Chondrocyte (in vitro differentiated cells): Measurements from ENCODE around the gene MUC3A. TPM values are rescaled to one million over a fixed set of nuclear protein-coding genes. Genes with fewer than 3 reads are reported as not detected.

Experiments used
- DNase-seq: peaks from one replicate; pipeline ENCODE4 v3.0.0; 2021; ENCODE audit warnings: mixed read lengths, low spot score
- H3K27ac Mint-ChIP-seq: one replicate; pipeline ENCODE4 v1.8.0; 2021; ENCODE audit warnings: mild to moderate bottlenecking, moderate library complexity, mixed read lengths; ENCODE audit not compliant: unreplicated experiment
- H3K27me3 Mint-ChIP-seq: 2 replicates; pipeline ENCODE4 v1.8.0; 2021; ENCODE audit warnings: low read depth, mixed read lengths
- H3K36me3 Mint-ChIP-seq: 2 replicates; pipeline ENCODE4 v1.8.0; 2021; ENCODE audit warnings: low read depth, mixed read lengths
- H3K4me1 Mint-ChIP-seq: 2 replicates; pipeline ENCODE4 v1.8.0; 2021; ENCODE audit warnings: low read depth, mild to moderate bottlenecking, mixed read lengths
- H3K4me3 Mint-ChIP-seq: one replicate; pipeline ENCODE4 v1.8.0; 2021; ENCODE audit warnings: mild to moderate bottlenecking, moderate library complexity, mixed read lengths; ENCODE audit not compliant: unreplicated experiment
- H3K9me3 Mint-ChIP-seq: 2 replicates; pipeline ENCODE4 v1.8.0; 2021; ENCODE audit warnings: low read depth, mixed read lengths
- CTCF ChIP-seq: fragments of 200-600 bp; sonication (generic); IDR thresholded peaks from 2 replicates; pipeline ENCODE4 v1.5.0; 2021; ENCODE audit warnings: antibody characterized with exemption, mild to moderate bottlenecking, moderate library complexity
- total RNA-seq: library from RNA; stranded (reverse); gene quantifications from 3 replicates; pipeline ENCODE4 v1.2.1, GENCODE V29; 2021

Gene MUC3A
- total RNA-seq, 1 donor from 2014 or later = not detected

- H3K4me3 Mint-ChIP-seq = no peak within 1 kb of the TSS
- DNase-seq = no peak
- H3K9me3 Mint-ChIP-seq = peaks cover 2% of the 10 kb centered on the region
- peaks cover 65% of the 10 kb centered on the region for H3K27me3 Mint-ChIP-seq
- peaks cover 4% of the 10 kb centered on the region for H3K36me3 Mint-ChIP-seq
- H3K4me1 Mint-ChIP-seq = peaks cover 6% of the 10 kb centered on the region
- no peak for TF ChIP-seq CTCF
- no peak within 1 kb of the TSS for H3K27ac Mint-ChIP-seq
These were observed 19.8 kb downstream of the MUC3A start, which contains the start of gene MUC12 for GRCh38 chr7:100969066-100969615. Gene MUC12 (plus strand): TSS chr7:100969565. CDS start chr7:100969623, 58 bp downstream.

GRCh38 chr7:100971111-100972001, 22.0 kb downstream of the MUC3A start:
- Mint-ChIP-seq H3K9me3 (peaks cover 6% of the 10 kb centered on the region), H3K4me3 (no peak overlapping the region), H3K27me3 (peaks cover 59% of the 10 kb centered on the region), H3K4me1 (no peaks in the 10 kb centered on the region), H3K36me3 (peaks cover 5% of the 10 kb centered on the region), H3K27ac (no peak overlapping the region)
- DNase-seq = no peak
- no peak for TF ChIP-seq CTCF

GRCh38 chr7:100972002-100972347, 22.6 kb downstream of the MUC3A start:
- peaks cover 6% of the 10 kb centered on the region for H3K9me3 Mint-ChIP-seq
- H3K36me3 Mint-ChIP-seq = peaks cover 5% of the 10 kb centered on the region
- no peaks in the 10 kb centered on the region for H3K4me1 Mint-ChIP-seq
- DNase-seq = no peak
- no peak overlapping the region for H3K4me3 Mint-ChIP-seq
- peaks cover 54% of the 10 kb centered on the region for H3K27me3 Mint-ChIP-seq
- H3K27ac Mint-ChIP-seq = no peak overlapping the region
- no peak for TF ChIP-seq CTCF

- H3K9me3 Mint-ChIP-seq = peaks cover 6% of the 10 kb centered on the region
- no peaks in the 10 kb centered on the region for H3K4me1 Mint-ChIP-seq
- H3K27me3 Mint-ChIP-seq = peaks cover 34% of the 10 kb centered on the region
- H3K4me3 Mint-ChIP-seq = no peak overlapping the region
- no peak overlapping the region for H3K27ac Mint-ChIP-seq
- TF ChIP-seq CTCF = no peak
- peaks cover 5% of the 10 kb centered on the region for H3K36me3 Mint-ChIP-seq
- DNase-seq = no peak
These were observed 24.7 kb downstream of the MUC3A start for GRCh38 chr7:100974021-100974420.

- DNase-seq = no peak
- TF ChIP-seq CTCF = no peak
- Mint-ChIP-seq H3K9me3 (peaks cover 6% of the 10 kb centered on the region), H3K27me3 (peaks cover 23% of the 10 kb centered on the region), H3K27ac (no peak overlapping the region), H3K36me3 (peaks cover 5% of the 10 kb centered on the region), H3K4me1 (no peaks in the 10 kb centered on the region), H3K4me3 (no peak overlapping the region)
These were observed 26.1 kb downstream of the MUC3A start for GRCh38 chr7:100975371-100975821.
